Endothelial cell of umbilical vein (primary cell): ENCODE results near the gene DNAJB12.

Experiments used
- CTCF ChIP-seq, 2 donors: IDR thresholded peaks; 1 replicate in 1 of 2; 2 replicates in 1 of 2; pipeline ENCODE4 v1.5.1; 2011; ENCODE audit warnings: low read length in 2 of 2, mild to moderate bottlenecking in 2 of 2, moderate library complexity in 2 of 2, control low read depth in 1 of 2, inconsistent platforms in 1 of 2, low read depth in 1 of 2; ENCODE audit not compliant: insufficient read depth in 1 of 2; ENCODE audit errors: extremely low read depth in 1 of 2
- EZH2 ChIP-seq: IDR thresholded peaks from 2 replicates; pipeline ENCODE4 v1.6.1; 2012; ENCODE audit warnings: borderline replicate concordance, low read depth, mild to moderate bottlenecking, moderate library complexity, low read length, inconsistent platforms; ENCODE audit not compliant: severe bottlenecking
- POLR2A ChIP-seq: IDR thresholded peaks from 2 replicates; pipeline ENCODE4 v1.6.1; 2012; ENCODE audit warnings: low read depth, mild to moderate bottlenecking, control low read depth, low read length

GRCh38 chr10:72322280-72323058, 32.2 kb downstream of the DNAJB12 start:
- TF ChIP-seq EZH2 (no peak), CTCF (IDR thresholded peaks at IDR 0.05; ENCODE audit: extremely low read depth in 1 of 2, insufficient read depth in 1 of 2, low read depth in 1 of 2, low read length in 2 of 2) (no peak), POLR2A (no peak)
